ENCODE results near the gene RHOF.

- TF ChIP-seq EZH2 (IDR thresholded peaks at IDR 0.05; ENCODE audit: borderline replicate concordance, low read length), result no peak
- TF ChIP-seq CTCF (IDR thresholded peaks at IDR 0.05; ENCODE audit: low read length), result no peak
Observed at GRCh38 chr12:121797937-121798786, 4.7 kb upstream of the RHOF start.

All from OCI-LY1 (cell line).